HG03469 (cell line): ENCODE data around the gene MCC.
"Not testable (repeated sequence)": the region's sequence is repeated elsewhere in the genome, so short reads cannot be mapped to it uniquely, and the experiment has no call there.

Experiments used
- ATAC-seq: cut with Tn5 transposase; IDR thresholded peaks from one replicate; pipeline ENCODE4 v1.9.1; 2021; ENCODE audit warnings: mild to moderate bottlenecking, moderate library complexity, moderate number of reproducible peaks; ENCODE audit not compliant: unreplicated experiment

MCC gene

DNA sequence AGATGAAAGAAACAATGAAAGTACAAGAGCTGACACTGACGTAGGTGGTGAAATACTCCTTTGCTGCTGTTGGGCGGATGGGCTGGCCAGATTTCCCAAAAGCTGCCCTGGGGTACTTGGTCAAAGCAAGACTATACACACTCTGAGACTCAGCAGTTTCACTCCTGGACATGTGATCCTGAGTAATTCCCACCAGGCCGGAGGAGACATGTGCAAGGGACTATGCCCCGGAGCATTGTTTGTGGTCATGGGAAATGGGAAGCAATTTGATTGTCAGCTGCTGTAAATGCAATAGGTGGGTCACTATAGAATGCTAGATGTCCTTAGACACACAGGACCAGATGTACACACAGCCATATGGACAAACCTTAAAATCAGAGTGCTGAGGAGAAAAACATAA, 395.6 kb downstream of the MCC start:
- ATAC-seq = no peak

DNA sequence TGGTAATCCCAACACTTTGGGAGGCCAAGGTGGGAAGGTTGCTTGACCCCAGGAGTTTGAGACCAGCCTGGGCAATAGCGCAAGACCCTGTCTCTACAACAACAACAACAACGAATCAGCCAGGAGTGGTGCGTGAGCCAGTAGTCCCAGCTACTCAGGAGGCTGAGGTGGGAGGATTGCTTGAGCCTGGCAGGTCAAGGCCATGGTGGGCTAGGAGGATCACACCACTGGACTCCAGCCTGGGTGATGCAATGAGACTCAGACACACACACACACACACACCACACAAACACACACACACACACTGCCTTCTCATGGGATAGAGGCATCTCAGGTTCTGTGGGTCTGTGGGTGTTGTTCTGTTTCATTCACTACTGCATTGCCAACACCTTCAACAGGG, 396.6 kb downstream of the MCC start:
- no peak for ATAC-seq

DNA sequence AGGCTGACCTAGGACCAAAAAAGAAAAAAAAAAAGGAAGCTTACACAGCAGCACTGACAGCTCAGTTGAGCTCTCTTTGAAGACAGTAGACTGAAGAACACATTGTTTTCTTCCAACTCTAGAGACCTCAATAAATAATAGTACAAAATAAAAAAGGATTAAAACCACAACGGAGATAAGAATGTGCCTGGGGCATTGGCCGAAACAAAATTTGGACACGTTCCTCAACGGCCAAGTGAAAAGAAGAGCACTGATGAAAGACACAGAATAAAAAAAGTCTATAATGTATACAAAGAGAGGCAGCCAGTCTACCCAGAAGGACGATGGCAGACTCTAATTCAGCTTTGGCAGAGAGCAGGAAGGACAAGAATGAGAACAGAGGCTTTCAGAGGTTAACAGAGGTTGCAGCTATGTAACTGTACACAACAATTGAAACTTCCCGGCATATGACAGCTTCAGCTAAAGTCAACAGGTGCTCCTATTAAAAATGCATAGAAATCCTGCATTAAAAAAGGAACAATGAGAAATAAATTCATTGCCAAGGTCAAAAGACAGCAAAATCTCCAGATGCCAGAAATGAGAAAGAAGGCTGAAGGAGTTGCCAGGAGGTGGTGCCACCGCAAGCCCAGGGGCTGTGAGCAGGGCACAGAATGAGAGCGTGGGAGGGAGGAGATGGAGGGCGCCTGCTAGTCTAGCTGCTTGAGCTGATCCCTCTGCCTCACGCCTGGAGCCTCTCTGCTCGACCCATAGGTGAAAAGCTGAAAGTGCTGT, 397.7 kb downstream of the MCC start:
- ATAC-seq = no peak

- ATAC-seq = no peak
Observed at GRCh38 chr5:113089653-113090335, 398.5 kb downstream of the MCC start.

DNA sequence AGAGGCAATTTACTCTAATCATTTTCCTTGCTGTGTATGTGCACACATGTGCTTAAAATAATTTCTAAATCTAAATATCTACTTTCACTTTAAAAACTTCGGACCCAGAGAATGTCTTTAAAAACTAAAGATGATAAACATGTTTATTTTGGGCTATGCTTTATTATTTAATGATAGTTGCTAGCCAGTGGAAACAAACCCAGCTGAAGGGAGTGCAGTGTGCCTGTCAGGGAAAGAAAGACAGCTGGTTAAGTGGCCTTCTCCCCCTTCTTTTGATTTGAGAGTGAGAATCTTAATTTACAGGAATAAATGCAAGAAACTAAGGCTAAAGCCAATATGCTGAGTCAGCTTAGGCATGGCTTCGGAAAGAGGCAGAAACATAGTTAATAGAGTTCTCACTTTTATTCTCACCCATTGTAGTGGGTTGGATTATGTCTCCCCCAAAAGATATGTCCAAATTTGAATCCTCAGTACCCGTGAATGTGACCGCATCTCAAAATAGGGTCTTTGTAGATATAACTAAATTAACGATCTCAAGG, 400.2 kb downstream of the MCC start:
- no peak for ATAC-seq

- ATAC-seq = no peak
Observed at GRCh38 chr5:113085880-113086409, 402.3 kb downstream of the MCC start.

DNA sequence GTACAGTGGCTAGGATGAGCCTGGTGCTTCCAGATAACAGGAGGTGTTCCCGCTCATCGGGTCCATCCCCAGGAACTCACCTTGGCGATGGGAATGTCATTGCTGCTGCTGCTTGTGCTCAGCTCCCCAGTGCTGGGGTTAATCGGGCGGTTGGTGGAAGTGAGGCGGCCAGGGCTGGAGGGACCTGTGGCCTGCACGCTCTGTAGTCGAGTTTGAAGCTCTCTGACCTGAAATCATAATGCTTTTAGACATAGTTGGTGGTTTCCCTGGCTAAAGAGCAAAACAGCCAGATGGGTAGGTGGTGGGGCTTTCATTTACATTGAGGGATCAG, 403.2 kb downstream of the MCC start:
- ATAC-seq = no peak

- ATAC-seq = no peak
Observed at GRCh38 chr5:113084402-113085083, 403.7 kb downstream of the MCC start.

GRCh38 chr5:113083481-113083880, 404.8 kb downstream of the MCC start:
- ATAC-seq = no peak

GRCh38 chr5:113082547-113082905, 405.7 kb downstream of the MCC start:
- ATAC-seq = no peak

GRCh38 chr5:113081881-113082546, 406.2 kb downstream of the MCC start:
- no peak for ATAC-seq

DNA sequence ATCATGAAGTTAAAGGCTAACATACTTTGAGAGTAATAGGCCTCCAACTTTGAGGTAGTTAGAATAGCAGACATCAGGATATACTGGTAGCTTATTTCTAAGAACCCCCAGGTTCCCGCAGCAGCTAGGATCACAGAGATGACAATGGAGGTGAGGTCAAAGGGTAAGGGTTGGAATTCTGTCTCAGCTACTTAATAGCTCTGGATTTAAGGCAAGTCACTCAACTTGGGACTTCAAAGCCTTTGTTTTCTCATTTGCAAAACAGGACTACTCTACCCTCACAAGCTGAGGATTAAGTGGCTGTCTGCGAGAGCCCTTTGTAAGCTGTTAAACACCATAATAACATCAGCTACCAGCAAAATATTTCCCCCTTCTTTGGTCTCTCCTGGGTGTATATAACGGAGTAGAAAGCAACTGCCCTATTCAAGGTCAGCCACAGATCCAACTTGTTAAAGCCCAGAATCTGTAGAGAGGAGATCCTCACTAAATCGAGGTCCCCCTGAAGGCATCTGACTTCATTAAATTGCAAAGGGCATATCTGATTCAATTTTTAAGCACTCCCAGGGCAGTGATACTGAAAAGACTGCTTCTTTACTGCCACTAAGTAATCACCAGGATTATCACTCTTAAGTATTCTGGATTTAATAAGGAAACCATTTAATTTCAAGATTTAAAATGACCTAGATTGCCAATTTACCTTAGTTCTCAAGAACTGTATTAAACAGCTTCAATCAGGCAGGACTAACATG, 407.0 kb downstream of the MCC start:
- no peak for ATAC-seq

GRCh38 chr5:113076649-113077048, 411.6 kb downstream of the MCC start:
- ATAC-seq = not testable (repeated sequence)

GRCh38 chr5:113075019-113075418, 413.2 kb downstream of the MCC start:
- ATAC-seq = no peak

DNA sequence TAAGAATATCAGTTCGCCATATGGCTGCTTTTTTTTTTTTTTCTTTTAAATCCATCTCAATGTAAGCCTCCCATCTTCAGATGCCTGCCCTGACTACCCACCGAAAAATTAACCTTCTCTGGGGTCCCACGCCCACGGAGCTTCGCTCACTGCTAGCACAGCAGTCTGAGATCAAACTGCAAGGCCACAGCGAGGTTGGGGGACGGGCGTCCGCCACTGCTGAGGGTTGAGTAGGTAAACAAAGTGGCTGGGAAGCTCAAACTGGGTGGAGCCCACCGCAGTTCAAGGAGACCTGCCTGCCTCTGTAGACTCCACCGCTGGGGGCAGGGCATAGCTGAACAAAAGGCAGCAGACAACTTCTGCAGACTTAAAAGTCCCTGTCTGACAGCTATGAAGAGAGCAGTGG, 414.6 kb downstream of the MCC start:
- not testable (repeated sequence) for ATAC-seq

GRCh38 chr5:113071401-113071800, 416.9 kb downstream of the MCC start:
- no peak for ATAC-seq

DNA sequence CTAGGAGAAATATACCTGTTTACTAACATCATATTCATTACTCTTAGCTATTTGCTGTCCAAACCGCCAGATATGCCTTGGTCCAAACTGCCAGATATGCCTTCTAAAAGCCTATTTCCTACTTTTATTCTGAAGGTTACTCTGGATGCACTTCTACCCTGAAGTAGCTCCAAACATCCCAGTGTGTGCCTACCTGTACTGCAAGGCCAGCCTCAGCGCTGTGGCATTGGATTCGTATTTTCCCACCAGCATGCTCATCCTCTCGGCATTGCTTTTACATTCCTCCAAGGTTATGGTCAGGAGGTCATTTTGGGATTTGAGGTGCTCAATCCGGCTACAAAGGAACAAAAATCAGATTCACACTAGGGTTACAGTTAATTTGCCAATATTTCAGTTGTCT, 417.4 kb downstream of the MCC start:
- ATAC-seq = no peak

DNA sequence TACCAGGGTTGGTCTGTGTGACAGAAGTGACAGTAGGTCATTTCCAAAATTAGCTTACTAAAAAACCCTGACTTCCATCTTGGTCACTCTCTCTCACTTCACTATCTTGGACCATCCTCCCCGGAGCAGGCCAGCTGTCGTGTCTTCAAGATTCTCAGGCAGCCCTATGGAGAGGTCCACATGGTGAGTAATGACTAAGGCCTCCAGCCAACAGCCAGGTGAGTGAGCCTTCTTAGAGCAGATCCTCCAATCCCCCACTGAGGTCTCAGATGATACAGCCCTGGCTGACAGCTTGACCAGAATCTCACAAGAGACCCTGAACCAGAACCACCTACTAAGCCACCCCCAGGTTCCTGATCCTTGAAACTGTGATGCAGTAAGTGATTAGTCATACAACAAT, 419.7 kb downstream of the MCC start:
- no peak for ATAC-seq

GRCh38 chr5:113067635-113068344, 420.5 kb downstream of the MCC start:
- ATAC-seq = no peak

DNA sequence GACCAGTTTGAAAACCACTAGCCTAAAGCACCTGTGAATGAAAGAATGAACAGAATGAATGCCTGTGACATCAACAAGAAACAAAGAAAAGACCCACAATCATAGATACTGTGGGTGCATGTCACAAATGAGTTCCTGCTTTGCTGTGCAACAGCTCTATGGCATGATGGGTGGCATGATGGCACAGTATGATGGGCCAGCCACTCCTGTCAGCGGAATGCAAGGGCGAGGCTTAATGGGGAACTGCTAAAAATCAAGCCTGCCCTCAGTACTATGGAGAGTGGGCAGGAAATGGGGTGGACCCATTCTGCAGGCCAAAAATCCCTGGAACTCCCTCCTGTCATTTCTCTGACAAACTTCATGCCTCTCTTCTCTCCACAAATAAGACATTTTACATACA, 422.6 kb downstream of the MCC start:
- ATAC-seq = no peak
